Activated CD4-positive, alpha-beta T cell treated with anti-CD3 and anti-CD28 coated beads, Interleukin-2, amount 50 U/mL, for 24 hours (primary cell): ENCODE data around the gene TIGD2.
A peak's percentile ranks its signal among the peaks of the same experiment; 100 is the strongest.

ENCODE experiments used
- DNase-seq, 2 donors: peaks; one replicate each; pipeline ENCODE4 v3.0.0-alpha.2; 2020; ENCODE audit warnings: low read depth in 1 of 2, low spot score in 1 of 2

The TIGD2 gene

DNA sequence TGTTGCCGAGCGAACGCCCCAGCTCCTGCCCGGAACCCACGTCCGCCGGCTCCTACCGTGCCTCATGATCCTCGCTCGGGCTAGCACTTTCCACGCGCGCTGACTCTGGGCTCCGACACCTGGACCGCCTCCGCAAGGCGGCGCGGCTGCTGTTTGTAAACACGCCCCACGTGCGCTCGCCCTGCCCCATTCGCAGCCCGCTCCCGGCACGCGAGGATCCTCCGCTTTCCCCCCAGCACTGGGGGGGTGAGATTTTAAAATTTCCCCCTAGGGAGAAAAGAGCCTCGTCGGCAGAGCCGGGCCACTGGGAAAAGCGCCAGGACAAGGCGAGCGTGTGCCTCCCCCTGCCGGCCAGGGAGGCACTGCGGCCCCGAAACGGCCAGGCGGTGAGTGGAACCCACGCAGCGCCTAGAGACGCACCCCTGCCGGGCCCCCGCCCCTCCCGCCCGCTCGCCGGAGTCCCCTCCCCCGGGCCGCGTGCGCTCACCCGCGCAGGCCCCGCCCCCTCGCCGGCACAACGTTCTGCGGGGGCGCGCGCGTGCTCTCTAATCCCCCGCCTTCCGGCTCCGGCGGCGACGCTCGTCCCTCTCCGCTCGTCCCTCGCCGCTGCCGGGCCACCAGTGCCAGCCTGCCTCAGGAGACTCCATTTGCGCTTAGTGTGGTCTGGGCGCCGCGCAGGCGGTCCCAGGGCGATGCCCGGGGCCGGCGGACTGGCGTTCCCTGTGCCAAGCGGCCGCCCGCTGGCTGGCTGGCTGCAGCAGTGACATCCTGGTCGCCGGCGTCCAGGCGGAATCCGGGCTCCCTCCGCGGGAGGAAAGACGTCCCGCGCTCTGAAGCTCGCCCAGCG is at the start of gene TIGD2:
TIGD2 (plus strand) TSS at position 548 of the 847 bp plus-strand sequence. CDS start 1,442 bp downstream, outside the sequence.
- peak; percentile 72 to 80 for DNase-seq

DNA sequence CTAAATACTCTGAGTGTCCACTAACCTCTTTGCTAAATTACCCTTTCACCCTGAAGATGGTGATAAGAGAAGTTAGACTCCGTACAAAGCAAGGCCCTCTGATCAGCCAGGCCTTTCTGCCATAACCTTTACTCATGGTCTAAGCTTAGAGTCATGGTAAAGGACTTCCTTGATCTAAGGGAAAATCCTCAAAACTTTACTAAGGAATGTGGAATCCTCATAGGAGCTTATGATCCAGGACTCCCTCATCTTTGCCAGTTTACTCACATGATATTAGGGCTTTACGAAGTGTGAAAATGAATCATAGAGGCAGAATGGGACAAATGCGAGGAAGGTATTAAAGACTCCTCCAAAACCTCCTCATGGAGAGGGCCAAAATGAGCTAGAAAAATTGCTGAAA is 46.5 kb upstream of the TIGD2 start:
- DNase-seq: no peak

DNA sequence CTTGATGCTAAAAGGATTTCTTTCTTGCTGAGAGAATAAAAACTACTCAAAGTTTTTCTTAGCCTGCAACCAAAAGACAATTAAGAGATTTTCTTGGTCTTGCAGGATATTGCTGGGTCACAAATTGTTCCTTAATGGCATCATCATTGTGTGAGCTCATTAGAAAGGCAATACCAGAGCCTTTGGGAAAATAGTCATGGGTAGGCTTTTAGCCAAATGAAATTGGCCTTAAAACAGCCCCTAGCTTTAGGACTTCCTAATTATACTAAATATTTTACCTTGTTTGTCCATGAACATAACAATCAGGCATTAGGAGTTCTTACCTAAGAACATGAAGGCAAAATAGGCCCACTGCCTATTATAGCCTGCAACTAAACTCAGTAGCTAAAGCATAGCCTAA is 43.9 kb upstream of the TIGD2 start:
- DNase-seq: no peak

DNA sequence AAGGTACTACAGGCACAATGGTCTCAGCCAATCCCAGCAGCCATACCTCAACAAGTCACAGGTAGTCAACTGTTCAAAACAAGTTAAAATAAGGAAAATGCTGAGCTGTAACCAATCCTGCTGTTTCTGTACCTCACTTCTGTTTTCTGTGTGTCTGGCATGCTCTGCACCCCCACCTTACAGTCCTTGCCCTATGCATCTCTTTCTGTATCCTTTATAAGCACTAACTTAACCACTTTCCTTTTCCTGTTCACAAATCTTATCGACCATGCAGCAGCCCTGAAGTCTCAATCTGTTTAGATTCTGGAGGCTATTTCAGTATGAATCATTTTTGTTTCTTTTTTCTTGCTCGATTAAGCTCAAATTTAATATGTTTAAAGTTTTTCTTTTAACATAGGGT is 41.9 kb upstream of the TIGD2 start:
- DNase-seq: no peak

DNA sequence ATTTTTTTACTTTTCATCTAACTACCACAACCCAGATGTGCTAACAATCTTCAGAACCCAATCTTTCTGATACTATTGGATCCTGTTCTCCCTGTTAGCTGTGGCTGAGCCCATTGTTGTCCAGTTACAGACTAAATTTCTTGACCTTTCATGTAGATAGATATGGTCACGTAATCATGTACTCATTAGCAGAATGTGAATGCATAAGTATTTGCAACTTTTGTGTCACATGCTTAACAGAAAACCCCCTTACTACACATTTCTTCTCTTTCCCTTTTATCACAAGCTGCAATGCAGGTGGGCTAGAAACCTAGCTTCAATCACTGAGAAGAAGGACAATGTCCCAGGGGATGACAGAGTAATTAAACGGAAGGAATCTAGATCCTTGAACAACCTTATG is 41.3 kb upstream of the TIGD2 start:
- DNase-seq: no peak

DNA sequence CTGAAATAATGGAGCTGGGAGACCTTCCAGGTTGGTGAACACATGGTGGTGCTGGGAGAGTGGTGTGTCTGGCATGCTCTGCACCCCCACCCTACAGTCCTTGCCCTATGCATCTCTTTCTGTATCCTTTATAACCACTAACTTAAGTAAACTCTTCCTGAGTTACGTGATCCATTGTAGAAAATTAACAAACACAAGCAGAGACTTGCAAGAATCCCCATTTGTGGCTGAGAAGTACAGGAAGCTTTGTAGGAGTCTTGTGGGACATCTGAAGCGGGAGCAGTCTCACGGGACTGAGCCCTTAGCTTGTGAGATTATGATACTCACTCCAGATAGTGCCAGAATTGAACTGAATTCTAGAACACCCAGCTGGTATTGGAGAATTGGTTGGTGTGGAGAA is 40.0 kb upstream of the TIGD2 start:
- DNase-seq: no peak

DNA sequence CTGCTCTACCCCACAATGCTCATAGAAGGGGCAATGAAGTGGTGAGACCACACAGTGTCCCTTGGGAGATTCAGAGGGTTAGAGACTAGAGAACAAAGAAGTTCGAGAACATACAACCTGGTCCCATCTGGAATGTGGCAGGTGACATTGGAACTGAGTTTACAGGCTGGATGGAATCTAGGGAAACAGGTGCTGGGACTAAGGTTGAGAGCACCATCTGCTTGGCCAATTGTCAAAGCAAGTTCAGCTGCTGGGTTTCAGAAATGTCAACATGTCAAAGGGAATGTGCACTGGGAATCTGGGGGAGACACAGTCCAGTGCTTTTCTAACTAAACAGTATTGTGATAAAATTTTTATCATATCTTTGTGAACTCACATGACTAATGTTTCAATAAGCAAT is 38.4 kb upstream of the TIGD2 start:
- no peak for DNase-seq

DNA sequence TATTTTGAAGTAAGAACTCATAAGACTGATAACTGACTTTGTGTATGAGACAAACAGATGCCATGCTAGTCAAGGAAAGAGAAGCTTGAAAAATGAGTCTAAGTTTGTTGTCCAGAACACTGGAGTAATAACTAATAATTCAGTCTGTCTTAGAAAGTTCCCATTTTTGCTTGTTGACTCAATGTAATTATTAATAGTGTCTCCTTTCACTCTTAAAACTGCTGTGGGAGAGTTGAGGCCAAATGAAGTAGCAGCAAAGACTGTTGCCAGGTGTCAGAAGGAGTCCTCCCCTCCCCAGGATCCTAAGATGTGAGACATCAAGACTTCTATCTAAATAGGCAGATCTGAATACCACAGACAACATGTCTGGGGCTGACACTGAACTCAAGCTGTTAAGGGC is 33.6 kb upstream of the TIGD2 start:
- DNase-seq: no peak

DNA sequence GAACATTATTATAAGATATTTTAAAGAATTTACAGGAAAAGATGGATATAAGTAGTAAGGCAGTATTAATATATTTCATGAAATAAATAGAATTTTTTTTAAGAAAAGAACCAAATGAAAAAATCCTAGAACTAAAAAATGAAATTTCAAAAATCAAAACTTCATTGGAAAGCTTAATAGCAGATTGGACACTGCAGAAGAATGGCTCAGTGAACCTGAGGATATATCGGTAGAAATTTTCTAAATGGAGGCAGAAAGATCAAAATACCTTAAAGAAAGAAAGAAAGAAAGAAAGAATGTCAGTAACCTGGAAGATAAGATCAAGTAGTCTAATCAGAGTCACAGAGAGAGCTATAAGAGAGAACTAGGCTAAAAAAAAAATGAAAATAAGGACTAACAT is 33.0 kb upstream of the TIGD2 start:
- no peak for DNase-seq

DNA sequence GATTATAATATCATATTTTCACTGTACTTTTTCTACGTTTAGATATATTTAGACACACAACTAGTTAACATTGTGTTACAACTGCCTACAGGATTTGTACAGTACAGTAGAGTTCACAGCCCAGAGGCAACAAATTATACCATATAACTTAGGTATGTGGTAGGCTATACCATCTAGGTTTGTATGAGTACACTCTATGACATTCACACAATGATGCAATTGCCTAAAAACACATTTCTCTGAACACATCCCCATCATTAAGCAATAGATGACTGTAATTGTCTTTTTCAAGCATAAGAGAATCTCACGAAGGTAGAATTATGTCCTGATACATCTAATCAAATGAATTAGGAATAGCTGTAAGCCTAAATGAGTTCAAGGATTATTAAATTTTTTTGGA is 12.3 kb upstream of the TIGD2 start:
- no peak for DNase-seq

DNA sequence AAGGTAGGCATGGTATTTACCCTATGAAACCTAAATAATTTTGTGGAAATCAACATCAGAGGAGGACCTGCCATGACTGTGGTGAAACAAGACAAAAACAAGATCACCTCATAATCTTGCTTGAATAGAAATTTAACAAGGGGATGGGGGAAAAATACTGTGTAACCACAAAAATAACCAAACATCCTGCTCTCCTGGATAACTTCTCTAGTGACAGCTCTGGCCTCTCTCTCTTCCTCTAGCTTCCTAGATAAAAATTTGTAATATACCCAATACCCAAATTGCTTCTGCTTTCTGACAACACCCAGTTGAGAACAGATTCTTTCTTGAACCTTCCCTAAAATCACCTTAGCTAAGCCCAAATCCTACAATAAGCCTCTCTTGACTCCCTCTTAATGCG is 11.9 kb upstream of the TIGD2 start:
- DNase-seq: no peak

DNA sequence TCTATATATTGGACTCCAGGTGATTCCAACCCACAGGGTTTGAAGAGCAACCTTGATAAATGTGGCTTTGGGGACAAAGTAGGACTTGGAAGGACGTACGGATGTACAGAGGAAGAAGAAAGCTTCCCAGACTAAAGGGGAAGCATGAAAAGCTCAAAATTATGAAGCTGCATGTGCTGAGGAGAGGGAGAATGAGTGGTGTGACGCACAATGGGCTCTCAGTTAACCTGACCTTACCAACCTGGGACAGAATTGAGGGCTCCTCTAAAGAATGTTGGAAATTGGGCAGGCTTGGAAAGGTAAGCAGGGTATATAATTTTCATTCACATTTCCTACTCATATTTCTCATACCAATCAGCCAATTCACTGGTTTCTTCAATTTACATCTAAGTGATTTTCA is 10.5 kb upstream of the TIGD2 start:
- DNase-seq: no peak

DNA sequence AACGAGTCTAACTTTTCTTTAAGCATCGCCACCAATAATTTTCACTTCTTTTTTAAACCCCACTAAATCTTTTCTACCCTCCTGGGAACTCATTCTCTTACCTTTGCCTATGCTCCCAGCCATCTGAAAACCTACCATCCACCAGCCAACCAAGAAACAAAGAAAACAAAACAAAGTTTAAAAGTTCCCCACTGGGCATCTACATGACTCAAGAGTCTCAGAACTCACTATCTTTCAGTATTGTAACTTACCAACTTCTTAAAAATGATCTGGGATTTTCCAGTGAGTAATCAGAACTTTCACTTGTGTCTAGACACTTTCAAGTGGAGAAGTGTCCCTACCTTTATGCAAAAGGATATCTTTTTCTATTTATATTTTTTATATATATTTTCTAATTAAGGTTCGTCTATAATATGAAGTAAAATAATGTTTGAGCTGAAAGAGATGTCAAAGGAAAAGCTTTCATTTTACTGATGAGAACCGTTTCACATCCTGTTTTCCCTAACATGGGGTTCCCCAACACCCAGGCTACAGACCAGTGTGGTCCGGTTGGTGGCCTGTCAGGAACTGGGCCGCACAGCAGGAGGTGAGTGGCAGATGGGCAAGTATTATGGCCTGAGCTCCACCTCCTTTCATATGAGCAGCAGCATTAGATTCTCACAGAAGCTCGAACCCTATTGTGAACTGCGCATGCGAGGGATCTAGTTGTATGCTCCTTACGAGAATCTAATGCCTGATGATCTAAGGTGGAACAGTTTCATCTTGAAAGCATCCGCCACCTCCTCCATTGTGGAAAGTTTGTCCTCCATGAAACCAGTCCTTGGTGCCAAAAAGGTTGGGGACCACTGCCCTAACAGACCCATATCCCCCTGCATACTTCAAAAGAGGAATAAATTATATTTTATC is 9.8 kb upstream of the TIGD2 start:
- DNase-seq: no peak

DNA sequence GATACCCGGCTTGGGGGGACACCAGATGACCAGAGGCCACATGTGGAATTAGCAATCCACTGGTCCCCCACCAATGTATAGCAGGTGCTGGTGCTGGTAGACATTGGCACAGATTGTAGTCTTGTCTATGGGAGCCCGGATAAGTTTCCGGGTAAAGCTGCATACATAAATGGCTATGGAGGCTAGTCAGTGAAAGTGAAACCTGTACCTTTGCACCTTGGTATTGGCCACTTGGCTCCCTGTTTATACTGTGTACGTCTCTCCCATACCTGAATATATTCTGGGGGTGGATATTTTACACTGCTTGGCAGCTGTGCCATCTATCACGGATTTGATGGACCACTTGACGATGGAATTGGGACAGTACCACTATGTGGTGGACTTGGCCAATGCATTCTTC is 5.6 kb upstream of the TIGD2 start:
- no peak for DNase-seq

DNA sequence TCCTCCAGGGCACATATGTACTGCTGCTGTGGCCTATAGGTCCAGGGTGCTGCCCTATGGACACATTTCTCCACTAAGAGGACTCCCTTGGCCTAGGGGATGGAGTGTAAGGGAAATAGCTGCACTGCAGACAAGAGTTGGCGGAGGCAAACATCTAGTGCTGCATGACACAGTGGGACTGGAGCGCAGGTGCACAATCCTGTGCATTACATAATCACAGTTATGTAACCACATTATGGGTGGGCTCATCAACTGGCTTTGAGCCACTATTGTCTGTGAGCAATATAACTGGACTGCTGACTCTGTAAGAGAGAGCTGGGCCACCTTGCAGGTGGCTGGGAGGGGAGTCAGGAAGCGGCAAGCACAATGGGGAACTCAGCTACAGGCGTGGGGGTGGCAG is 3.2 kb upstream of the TIGD2 start:
- DNase-seq: no peak

DNA sequence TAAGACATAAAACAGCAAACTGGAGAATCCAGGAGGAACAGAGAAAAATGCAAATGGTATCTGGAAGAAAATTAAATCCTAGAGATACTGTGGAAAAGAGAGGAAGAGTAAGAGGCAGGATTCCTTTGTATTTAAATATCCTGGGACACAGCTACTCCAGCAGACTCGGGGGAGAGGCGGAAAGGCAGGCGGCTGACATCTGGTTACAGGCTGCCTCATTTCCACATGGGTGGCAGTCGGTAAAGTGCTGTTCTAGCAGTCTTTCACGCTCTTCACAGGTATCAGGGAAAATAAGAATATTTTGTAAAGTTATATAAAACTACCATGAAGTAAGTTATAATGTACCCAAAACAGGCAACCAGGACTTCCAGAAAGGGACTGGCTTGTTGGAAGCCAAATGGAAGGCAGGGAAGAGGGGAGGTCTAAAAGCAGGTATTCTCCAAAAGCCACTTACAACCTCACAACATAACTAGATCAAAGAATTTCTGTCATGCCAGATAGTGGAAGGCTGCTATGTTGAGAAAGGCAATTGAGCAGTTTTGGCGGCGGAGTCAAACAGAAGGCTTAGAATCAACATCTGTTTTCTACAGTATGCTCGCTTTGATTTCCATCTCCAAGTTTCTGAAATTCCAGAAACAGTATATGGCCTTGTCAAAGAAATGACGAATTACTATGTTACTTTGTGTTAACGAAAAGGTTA is 1.3 kb upstream of the TIGD2 start:
- DNase-seq: no peak

DNA sequence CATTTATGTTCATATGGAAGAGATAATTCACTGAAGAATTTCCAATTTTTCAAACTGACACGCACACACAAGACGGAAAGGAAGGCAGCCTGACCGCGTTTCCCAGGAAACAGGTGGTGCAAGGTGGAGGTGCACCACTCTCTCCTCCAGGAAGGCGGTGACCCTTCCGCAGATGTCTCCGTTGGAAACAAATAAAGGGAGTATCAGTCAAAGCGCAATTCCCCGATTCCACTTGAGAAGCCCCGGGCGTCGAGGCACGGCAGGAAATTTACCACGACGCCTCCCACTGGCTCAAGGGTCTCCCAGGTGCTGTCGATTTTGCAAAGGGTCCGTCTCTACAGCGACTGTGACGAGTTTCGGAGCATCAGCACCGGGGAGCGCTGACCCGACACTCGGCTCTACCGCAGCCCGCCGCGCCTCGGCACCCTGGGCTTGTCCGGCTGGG is 770 bp upstream of the TIGD2 start:
- DNase-seq: no peak

DNA sequence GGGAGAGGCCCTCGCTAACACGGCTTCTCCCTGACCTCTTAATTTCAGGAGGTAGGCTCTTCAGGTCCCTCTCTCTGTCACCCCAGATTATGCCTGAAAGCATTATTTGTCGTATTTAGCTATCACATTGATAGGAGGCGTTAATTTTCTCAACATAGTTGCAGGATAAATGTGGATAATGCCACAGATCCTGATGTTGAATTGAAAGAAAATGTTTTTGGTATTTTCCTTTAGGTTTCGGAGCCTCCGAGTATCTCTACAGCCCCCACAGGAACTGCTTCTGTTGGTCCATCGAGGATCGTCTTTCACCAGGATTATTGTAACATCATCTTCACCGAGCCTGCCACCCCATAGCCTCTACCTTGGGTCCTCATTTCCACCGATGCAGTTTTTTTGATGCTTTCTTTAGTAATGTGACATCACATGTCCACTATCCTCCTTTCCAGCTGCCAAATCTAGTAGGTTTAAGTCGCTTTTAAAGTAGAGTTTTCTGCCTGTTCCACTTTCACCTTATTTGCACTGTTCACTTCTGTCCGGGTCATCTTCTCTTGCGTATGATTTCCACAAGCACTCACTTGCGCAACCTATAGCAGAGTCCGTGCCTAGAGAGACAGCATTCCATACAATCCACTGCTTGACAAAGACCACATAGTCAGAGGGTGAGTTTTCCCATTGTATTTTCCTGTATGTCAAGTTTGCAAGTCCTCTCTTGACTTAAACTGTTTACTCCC is 665 bp downstream of the TIGD2 start:
- DNase-seq: no peak

DNA sequence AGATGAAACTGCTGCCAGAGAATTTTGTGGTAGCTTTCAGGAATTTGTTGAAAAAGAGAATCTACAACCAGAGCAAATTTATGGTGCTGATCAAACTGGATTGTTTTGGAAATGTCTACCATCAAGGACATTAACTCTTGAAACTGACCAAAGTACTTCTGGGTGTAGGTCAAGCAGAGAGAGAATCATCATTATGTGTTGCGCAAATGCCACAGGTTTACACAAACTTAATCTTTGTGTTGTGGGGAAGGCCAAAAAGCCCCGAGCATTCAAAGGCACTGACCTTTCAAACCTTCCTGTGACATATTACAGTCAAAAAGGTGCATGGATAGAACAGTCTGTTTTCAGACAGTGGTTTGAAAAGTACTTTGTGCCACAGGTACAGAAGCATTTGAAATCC is 2.1 kb downstream of the TIGD2 start:
- no peak for DNase-seq

DNA sequence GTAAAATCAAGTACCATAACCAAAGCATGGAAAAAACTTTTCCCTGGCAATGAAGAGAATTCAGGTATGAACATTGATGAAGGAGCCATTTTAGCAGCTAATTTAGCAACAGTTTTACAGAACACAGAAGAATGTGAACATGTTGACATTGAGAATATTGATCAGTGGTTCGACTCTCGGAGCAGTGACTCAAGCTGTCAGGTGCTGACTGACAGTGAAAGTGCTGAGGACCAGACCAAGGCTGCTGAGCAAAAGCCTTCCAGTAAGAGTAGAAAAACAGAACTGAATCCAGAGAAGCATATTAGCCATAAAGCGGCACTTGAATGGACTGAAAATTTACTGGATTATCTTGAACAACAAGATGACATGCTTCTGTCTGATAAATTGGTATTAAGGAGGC is 2.8 kb downstream of the TIGD2 start:
- DNase-seq: no peak

DNA sequence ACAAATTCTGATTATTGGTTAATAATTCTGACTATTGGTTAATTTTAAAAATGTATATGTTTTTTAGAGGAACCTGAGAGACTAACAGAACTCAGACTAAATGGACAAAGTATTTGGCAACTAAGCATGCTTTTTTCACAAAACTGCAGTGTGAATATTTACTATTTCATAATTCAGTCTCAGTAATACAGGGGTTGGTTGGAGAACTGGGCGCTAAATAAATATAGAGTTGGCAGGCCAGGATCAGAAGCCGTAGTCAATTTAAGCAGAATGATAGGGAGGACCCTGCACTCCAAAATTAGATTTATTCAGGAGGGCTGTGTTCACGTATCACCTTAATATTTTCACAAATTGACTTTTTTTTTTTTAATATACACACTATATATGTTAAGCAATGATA is 5.8 kb downstream of the TIGD2 start:
- DNase-seq: no peak
